GM18505 (cell line): ENCODE data around the gene FNBP1.

Source experiments
- ATAC-seq: cut with Tn5 transposase; IDR thresholded peaks from one replicate; pipeline ENCODE4 v1.9.1; 2021; ENCODE audit not compliant: unreplicated experiment
- POLR2A ChIP-seq: IDR thresholded peaks from 4 replicates; pipeline ENCODE4 v1.6.1; 2011; ENCODE audit warnings: borderline replicate concordance; ENCODE audit not compliant: insufficient read depth, insufficient read length; ENCODE audit errors: extremely low read depth

The FNBP1 gene

DNA sequence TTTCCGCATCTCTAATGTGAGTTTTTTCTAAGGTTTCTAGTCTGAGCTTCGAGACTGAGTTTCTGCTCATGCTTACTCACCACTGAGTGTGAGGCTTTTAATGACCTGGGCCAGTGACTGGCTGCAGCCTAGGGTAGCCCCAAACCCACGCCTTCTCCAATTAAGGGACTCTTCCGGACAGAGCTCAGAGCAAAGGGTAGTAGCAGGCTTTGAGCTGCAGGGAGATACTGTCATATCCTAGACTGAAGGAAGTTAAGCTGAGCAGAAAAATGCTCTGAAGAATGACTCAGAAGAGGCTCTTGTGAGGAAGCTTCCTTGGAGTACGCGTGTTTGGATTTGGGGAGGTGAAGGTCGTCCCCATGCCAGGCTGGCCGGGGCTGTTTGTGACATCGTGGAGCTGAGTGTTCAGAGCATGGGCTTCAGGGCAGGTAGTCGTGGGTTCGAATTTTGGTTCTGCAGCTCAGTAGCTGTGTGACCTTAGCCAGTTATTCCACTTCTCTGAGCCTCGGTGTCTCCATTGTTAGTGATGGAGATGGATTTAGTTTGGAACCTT, 204.2 kb downstream of the FNBP1 start:
- TF ChIP-seq POLR2A, result no peak
- ATAC-seq, result no peak
